HFFc6 (cell line): Measurements from ENCODE around the gene MIER3. TPM values are rescaled to one million over a fixed set of nuclear protein-coding genes. Genes with fewer than 3 reads are reported as not detected.

Experiments
- DNase-seq: peaks from one replicate; pipeline ENCODE4 v3.0.0-alpha.2; 2018
- H3K27ac Mint-ChIP-seq: 2 replicates; pipeline ENCODE4 v1.8.0; 2020; ENCODE audit warnings: mild to moderate bottlenecking, mixed read lengths
- H3K27me3 Mint-ChIP-seq: 2 replicates; pipeline ENCODE4 v1.8.0; 2021; ENCODE audit warnings: mild to moderate bottlenecking, moderate library complexity, mixed read lengths; ENCODE audit not compliant: insufficient read depth
- H3K36me3 Mint-ChIP-seq: 2 replicates; pipeline ENCODE4 v1.8.0; 2021; ENCODE audit warnings: low read depth, mixed read lengths
- H3K4me1 Mint-ChIP-seq: 2 replicates; pipeline ENCODE4 v1.8.0; 2020; ENCODE audit warnings: low read depth, mixed read lengths
- H3K4me3 Mint-ChIP-seq: 2 replicates; pipeline ENCODE4 v1.8.0; 2020; ENCODE audit warnings: mild to moderate bottlenecking, moderate library complexity, mixed read lengths
- H3K9me3 Mint-ChIP-seq: 2 replicates; pipeline ENCODE4 v1.8.0; 2020; ENCODE audit warnings: mild to moderate bottlenecking, mixed read lengths
- total RNA-seq, 6 experiments: library from RNA; stranded (reverse); fragmentation: NEBNext Ultra II Directional; extraction: Animal tissue kit (Norgen Biotek cat#: 25700); gene quantifications; 2 replicates in 1 of 6; 3 replicates in 5 of 6; pipeline ENCODE4 v1.2.3, GENCODE V29; 2021
- TF ChIP-seq, protein P1 (sequence below): fragments of 200-600 bp; sonication (generic); IDR thresholded peaks from 2 replicates; pipeline ENCODE4 v1.5.0; 2021; ENCODE audit warnings: antibody characterized with exemption, mild to moderate bottlenecking

Gene MIER3
- total RNA-seq, 6 experiments from 2014 or later = 12.5 to 15.2 (median 14.5) TPM

GRCh38 chr5:56919942-56920662, 31.8 kb downstream of the MIER3 start:
- Mint-ChIP-seq H3K27me3 (no peaks in the 10 kb centered on the region; the same call in 1 of the 2 replicates), H3K9me3 (no peaks in the 10 kb centered on the region), H3K4me1 (no peaks in the 10 kb centered on the region), H3K4me3 (no peak overlapping the region), H3K27ac (no peak overlapping the region), H3K36me3 (peaks cover 28% of the 10 kb centered on the region)
- DNase-seq = no peak
- TF ChIP-seq, protein P1, sequence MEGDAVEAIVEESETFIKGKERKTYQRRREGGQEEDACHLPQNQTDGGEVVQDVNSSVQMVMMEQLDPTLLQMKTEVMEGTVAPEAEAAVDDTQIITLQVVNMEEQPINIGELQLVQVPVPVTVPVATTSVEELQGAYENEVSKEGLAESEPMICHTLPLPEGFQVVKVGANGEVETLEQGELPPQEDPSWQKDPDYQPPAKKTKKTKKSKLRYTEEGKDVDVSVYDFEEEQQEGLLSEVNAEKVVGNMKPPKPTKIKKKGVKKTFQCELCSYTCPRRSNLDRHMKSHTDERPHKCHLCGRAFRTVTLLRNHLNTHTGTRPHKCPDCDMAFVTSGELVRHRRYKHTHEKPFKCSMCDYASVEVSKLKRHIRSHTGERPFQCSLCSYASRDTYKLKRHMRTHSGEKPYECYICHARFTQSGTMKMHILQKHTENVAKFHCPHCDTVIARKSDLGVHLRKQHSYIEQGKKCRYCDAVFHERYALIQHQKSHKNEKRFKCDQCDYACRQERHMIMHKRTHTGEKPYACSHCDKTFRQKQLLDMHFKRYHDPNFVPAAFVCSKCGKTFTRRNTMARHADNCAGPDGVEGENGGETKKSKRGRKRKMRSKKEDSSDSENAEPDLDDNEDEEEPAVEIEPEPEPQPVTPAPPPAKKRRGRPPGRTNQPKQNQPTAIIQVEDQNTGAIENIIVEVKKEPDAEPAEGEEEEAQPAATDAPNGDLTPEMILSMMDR = no peak

DNA sequence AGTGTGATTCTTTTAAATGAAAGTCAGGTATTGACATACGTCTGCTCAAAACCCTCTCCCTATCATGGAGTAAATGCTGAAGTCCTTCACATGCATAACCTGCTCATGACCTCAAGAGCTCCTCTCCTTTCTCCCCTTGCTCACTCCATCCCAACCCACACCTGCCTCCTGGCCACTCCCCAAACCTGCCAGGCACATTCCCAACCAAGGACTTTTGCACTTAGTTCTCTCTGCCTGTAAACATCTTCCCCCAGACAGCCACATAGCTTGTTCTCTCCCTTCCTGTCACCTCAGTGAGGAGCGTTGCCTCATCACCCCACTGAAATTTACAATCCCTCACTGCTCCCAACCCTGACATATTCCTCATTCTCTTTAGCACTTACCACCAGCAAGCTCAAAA, 33.9 kb downstream of the MIER3 start:
- Mint-ChIP-seq H3K4me3 (no peak overlapping the region), H3K9me3 (no peaks in the 10 kb centered on the region), H3K4me1 (no peaks in the 10 kb centered on the region), H3K36me3 (peaks cover 15% of the 10 kb centered on the region), H3K27me3 (no peaks in the 10 kb centered on the region; the same call in 1 of the 2 replicates), H3K27ac (no peak overlapping the region)
- DNase-seq = no peak
- TF ChIP-seq, protein P1 = no peak

DNA sequence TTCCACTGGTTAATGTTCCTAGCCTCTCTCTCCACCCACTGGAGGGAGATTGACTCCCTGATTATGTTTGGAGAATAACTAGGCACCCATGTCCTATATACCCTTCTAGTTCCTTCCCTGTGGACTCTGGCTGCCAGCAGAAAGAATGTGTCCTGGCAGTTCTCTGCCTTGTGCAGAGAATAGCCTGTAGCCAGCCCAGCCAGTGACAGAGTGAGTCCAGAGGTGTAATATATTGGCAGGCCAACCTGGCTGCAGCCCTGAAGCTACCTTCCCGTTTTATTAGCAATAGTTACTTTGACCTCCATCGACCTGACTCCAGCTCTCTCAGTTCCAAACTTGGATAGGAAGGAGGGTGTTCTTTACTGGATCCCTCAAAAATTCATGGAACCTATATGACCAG, 34.4 kb downstream of the MIER3 start:
- TF ChIP-seq, protein P1 = no peak
- H3K27me3 Mint-ChIP-seq = no peaks in the 10 kb centered on the region; the same call in 1 of the 2 replicates
- peaks cover 13% of the 10 kb centered on the region for H3K36me3 Mint-ChIP-seq
- H3K27ac Mint-ChIP-seq = no peak overlapping the region
- DNase-seq = no peak
- no peak overlapping the region for H3K4me3 Mint-ChIP-seq
- no peaks in the 10 kb centered on the region for H3K4me1 Mint-ChIP-seq
- no peaks in the 10 kb centered on the region for H3K9me3 Mint-ChIP-seq

GRCh38 chr5:56914678-56915077, 37.2 kb downstream of the MIER3 start:
- peaks cover 14% of the 10 kb centered on the region for H3K4me1 Mint-ChIP-seq
- TF ChIP-seq, protein P1 = no peak
- DNase-seq = no peak
- H3K27ac Mint-ChIP-seq = no peak overlapping the region
- no peak overlapping the region for H3K4me3 Mint-ChIP-seq
- no peaks in the 10 kb centered on the region for H3K9me3 Mint-ChIP-seq
- H3K27me3 Mint-ChIP-seq = no peaks in the 10 kb centered on the region; the same call in none of the 2 replicates
- H3K36me3 Mint-ChIP-seq = peaks cover 5% of the 10 kb centered on the region; the same call in 1 of the 2 replicates

DNA sequence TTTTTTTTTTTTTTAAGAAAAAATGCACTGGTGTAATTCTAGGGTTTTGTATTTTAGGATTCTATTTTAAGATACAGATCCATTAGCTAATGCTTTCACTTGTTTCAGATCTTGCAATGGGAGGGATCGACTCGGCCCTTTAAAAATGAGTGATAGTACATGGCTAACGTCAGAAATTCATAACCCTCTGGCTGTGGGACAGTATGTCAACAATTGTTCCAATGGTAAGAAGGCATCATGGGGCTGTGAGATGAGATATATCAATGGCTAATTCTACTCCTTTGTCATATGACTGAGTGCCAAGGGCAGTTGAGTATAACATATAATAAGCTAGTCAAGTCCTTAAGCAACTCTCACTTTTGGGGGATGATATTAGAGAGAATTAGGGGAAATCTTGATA, 38.2 kb downstream of the MIER3 start:
- no peaks in the 10 kb centered on the region for H3K9me3 Mint-ChIP-seq
- peaks cover 5% of the 10 kb centered on the region; the same call in 1 of the 2 replicates for H3K36me3 Mint-ChIP-seq
- H3K4me3 Mint-ChIP-seq = no peak overlapping the region
- no peaks in the 10 kb centered on the region; the same call in none of the 2 replicates for H3K27me3 Mint-ChIP-seq
- DNase-seq = no peak
- TF ChIP-seq, protein P1 = no peak
- no peak overlapping the region for H3K27ac Mint-ChIP-seq
- peaks cover 18% of the 10 kb centered on the region for H3K4me1 Mint-ChIP-seq
